ENCODE measurements around the gene PLPP2. TPM values are rescaled to one million over a fixed set of nuclear protein-coding genes. Genes with fewer than 3 reads are reported as not detected.

Gene PLPP2
- 12.0 and 18.5 TPM in 2 replicates for total RNA-seq

GRCh38 chr19:291006-291521 is at the start of gene PLPP2:
Gene PLPP2, minus strand, starts transcription at chr19:291403. Its CDS starts 67 bp downstream, at chr19:291336.

Other genes with a start within 250 kb of the PLPP2 start
- not detected in 2 replicates for gene OR4F17, start 184.3 kb downstream of the PLPP2 start, total RNA-seq
- gene MIER2, start 53.4 kb upstream of the PLPP2 start, total RNA-seq = 14.6 and 24.5 TPM in 2 replicates
- gene C2CD4C, start 117.7 kb upstream of the PLPP2 start, total RNA-seq = 0.30 and 1.6 TPM in 2 replicates
- gene SHC2, start 169.6 kb upstream of the PLPP2 start, total RNA-seq = 2.1 and 6.8 TPM in 2 replicates
- gene MADCAM1, start 205.1 kb upstream of the PLPP2 start, total RNA-seq = not detected in 2 replicates
- gene TPGS1, start 216.1 kb upstream of the PLPP2 start, total RNA-seq = 41.3 and 56.2 TPM in 2 replicates
- gene CDC34, start 240.4 kb upstream of the PLPP2 start, total RNA-seq = 87.4 and 97.4 TPM in 2 replicates